Bronchial epithelial cell (primary cell): ENCODE data around the gene SGTA. TPM values are rescaled to one million over a fixed set of nuclear protein-coding genes. Genes with fewer than 3 reads are reported as not detected.

Experiments
- DNase-seq: peaks from one replicate; pipeline ENCODE4 v3.0.0-alpha.2; 2010; ENCODE audit warnings: low read depth
- FAIRE-seq: peaks from 2 replicates; lab custom pipeline; 2011; peaks lifted over from hg19 to GRCh38; lab: Jason Lieb, UNC
- H3K27me3 ChIP-seq: 2 replicates; pipeline ENCODE4 v1.5.1; 2011; ENCODE audit warnings: low read length; ENCODE audit not compliant: control insufficient read depth, insufficient read depth
- H3K36me3 ChIP-seq: 2 replicates; pipeline ENCODE4 v1.5.1; 2011; ENCODE audit warnings: low read length; ENCODE audit not compliant: control insufficient read depth, insufficient read depth
- H3K4me3 ChIP-seq: 2 replicates; pipeline ENCODE4 v1.5.1; 2011; ENCODE audit warnings: mild to moderate bottlenecking, low read depth, low read length, control low read depth
- total RNA-seq: library from RNA; depleted of rRNA; stranded (reverse); fragments of >200 nt; gene quantifications from 2 replicates; pipeline ENCODE4 v1.2.1, GENCODE V29; 2014
- TF ChIP-seq, protein P1 (sequence below): IDR thresholded peaks from 2 replicates; pipeline ENCODE4 v1.5.1; 2011; ENCODE audit warnings: mild to moderate bottlenecking, moderate library complexity, low read length, control low read depth, inconsistent platforms; ENCODE audit not compliant: insufficient read depth, severe bottlenecking

SGTA gene
- total RNA-seq, 1 donor from 2014 or later = 19.7 TPM

DNA sequence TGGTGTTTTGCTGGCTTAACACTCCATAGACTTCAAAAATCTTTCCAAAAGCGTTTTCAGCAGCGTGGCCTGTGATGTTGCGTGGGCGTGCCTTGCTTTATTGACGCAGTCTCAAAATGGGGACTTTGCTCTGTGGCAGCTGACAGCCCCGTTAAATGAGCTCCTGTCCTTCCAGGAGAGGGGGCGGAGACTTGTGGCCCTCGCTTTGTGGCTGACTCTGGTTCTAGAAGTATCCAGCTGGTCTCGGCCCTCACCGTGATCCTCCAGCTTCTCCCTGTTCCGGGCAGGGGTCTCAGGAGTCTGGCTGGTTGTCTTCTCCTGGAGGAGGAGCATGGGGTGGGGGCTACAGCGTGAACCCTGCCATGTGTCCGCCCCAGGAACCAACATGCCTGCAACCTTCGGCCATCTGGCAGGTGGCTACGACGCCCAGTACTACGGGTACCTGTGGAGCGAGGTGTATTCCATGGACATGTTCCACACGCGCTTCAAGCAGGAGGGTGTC is 28.2 kb upstream of the SGTA start:
- peak; percentile 7 for FAIRE-seq

GRCh38 chr19:2810141-2811091 is 27.3 kb upstream of the SGTA start:
- peaks cover 27% of the 10 kb centered on the region for H3K36me3 ChIP-seq
- H3K4me3 ChIP-seq = no peak overlapping the region
- DNase-seq = no peak
- no peaks in the 10 kb centered on the region for H3K27me3 ChIP-seq
- TF ChIP-seq, protein P1, sequence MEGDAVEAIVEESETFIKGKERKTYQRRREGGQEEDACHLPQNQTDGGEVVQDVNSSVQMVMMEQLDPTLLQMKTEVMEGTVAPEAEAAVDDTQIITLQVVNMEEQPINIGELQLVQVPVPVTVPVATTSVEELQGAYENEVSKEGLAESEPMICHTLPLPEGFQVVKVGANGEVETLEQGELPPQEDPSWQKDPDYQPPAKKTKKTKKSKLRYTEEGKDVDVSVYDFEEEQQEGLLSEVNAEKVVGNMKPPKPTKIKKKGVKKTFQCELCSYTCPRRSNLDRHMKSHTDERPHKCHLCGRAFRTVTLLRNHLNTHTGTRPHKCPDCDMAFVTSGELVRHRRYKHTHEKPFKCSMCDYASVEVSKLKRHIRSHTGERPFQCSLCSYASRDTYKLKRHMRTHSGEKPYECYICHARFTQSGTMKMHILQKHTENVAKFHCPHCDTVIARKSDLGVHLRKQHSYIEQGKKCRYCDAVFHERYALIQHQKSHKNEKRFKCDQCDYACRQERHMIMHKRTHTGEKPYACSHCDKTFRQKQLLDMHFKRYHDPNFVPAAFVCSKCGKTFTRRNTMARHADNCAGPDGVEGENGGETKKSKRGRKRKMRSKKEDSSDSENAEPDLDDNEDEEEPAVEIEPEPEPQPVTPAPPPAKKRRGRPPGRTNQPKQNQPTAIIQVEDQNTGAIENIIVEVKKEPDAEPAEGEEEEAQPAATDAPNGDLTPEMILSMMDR = no peak
- FAIRE-seq = no peak

More for the DNA sequence above, 28.2 kb upstream of the SGTA start:
- Histone ChIP-seq H3K36me3 (peaks cover 25% of the 10 kb centered on the region), H3K4me3 (no peak overlapping the region), H3K27me3 (no peaks in the 10 kb centered on the region)
- TF ChIP-seq, protein P1 = no peak
- DNase-seq = no peak

- TF ChIP-seq, protein P1 = no peak
- DNase-seq (no peak), FAIRE-seq (no peak)
- Histone ChIP-seq H3K27me3 (no peaks in the 10 kb centered on the region), H3K4me3 (no peak overlapping the region), H3K36me3 (peaks cover 27% of the 10 kb centered on the region)
These were observed 26.5 kb upstream of the SGTA start for GRCh38 chr19:2809387-2810140.

DNA sequence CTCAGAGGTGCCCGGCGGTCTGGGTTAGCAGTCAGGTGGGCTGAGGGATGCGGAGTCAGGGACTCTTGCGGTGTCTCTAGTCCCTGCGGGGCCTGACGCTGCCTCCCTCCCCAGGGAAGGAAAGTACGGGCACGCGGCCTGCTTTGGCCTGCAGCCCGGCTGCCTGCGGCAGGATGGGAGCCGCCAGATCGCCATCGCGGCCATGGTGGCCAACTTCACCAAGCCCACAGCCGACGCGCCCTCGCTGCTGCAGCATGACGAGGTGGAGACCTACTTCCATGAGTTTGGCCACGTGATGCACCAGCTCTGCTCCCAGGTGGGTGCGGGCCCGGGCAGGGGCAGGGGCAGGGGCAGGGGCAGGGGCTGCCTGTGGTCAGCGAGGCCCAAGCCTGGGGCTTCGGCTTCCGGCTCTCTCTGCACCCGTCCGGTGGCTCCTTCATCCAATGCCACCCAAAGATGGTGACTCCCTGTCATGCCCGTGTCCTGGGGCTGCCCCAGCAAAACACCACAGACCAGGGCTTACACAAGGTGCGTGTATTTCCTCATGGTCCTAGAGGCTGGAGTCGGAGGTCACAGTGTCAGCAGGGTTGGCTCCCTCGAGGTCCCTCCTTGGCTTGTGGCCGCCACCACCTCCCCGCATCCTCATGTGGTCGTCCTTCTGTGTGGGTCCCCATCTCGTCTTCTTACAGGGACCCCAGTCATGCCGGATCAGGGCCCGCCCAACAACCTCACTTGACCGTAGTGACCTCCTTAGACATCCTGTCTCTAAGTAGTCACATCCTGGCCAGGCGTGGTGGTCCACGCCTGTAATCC is 25.3 kb upstream of the SGTA start:
- FAIRE-seq (no peak), DNase-seq (no peak)
- Histone ChIP-seq H3K27me3 (no peaks in the 10 kb centered on the region), H3K4me3 (no peak overlapping the region), H3K36me3 (peaks cover 28% of the 10 kb centered on the region)
- TF ChIP-seq, protein P1 = no peak

DNA sequence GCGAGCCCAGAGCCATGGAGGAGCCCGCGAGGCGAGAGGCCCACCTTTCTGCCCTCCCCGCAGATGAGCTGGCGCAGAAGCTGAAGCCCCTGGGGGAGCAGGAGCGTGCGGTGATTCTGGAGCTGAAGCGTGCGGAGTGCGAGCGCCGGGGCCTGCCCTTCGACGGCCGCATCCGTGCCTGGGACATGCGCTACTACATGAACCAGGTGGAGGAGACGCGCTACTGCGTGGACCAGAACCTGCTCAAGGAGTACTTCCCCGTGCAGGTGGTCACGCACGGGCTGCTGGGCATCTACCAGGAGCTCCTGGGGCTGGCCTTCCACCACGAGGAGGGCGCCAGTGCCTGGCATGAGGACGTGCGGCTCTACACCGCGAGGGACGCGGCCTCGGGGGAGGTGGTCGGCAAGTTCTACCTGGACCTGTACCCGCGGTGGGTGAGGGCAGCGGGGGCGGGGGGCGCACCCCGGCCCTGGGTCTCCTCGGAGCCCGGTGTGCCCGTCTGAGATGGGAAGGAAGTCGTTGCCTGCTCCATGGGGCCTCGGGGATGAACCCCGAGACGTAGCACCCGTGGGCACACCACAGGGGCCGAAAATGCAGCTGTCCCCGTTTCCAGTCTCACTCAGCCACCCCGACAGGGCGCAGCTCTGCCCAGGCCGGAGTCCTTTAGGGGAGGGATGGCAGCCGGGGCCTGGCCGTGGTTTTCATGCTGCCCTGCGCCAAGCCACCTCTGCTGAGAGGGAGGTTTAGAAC is 24.5 kb upstream of the SGTA start:
- DNase-seq (no peak), FAIRE-seq (no peak)
- Histone ChIP-seq H3K36me3 (peaks cover 26% of the 10 kb centered on the region), H3K27me3 (no peaks in the 10 kb centered on the region), H3K4me3 (no peak overlapping the region)
- TF ChIP-seq, protein P1 = no peak
